GM23338 (cell line): ENCODE results near the gene NABP1.

Source experiments
- CREB1 ChIP-seq: fragments of 250-450 bp; sonication (Bioruptor Pico); IDR thresholded peaks from 2 replicates; pipeline ENCODE4 v1.5.0; 2020; ENCODE audit warnings: low read depth, mild to moderate bottlenecking, moderate library complexity
- CTCF ChIP-seq, 2 experiments: fragments of 200-600 bp in 1 of 2; sonication (generic) in 1 of 2; conservative IDR thresholded peaks; 2 replicates each; pipeline versions ENCODE4 v1.5.1 to v1.6.1; 2016 to 2017; ENCODE audit warnings: antibody characterized with exemption in 2 of 2, low read depth in 2 of 2, mild to moderate bottlenecking in 2 of 2, moderate library complexity in 1 of 2
- ETS1 ChIP-seq: IDR thresholded peaks from 2 replicates; pipeline ENCODE4 v1.6.1; 2016; ENCODE audit warnings: antibody characterized with exemption
- EZH2 ChIP-seq: fragments of 200-600 bp; sonication (generic); IDR thresholded peaks from one replicate; pipeline ENCODE4 v1.8.0; 2017; ENCODE audit warnings: antibody characterized with exemption, mild to moderate bottlenecking, low read depth; ENCODE audit not compliant: unreplicated experiment
- EZH2phosphoT487 ChIP-seq: fragments of 200-600 bp; sonication (generic); IDR thresholded peaks from one replicate; pipeline ENCODE4 v1.8.1; 2018; ENCODE audit warnings: antibody characterized with exemption; ENCODE audit not compliant: unreplicated experiment
- JUNB ChIP-seq: IDR thresholded peaks from one replicate; pipeline ENCODE4 v1.6.1; 2016; ENCODE audit warnings: antibody characterized with exemption; ENCODE audit not compliant: unreplicated experiment
- NANOG ChIP-seq: IDR thresholded peaks from 2 replicates; pipeline ENCODE4 v1.6.1; 2016; ENCODE audit warnings: antibody characterized with exemption, borderline replicate concordance
- POLR2AphosphoS5 ChIP-seq: IDR thresholded peaks from 2 replicates; pipeline ENCODE4 v1.6.1; 2016; ENCODE audit warnings: antibody characterized with exemption, low read depth
- STAT1 ChIP-seq: IDR thresholded peaks from one replicate; pipeline ENCODE4 v1.6.1; 2016; ENCODE audit warnings: antibody characterized with exemption; ENCODE audit not compliant: unreplicated experiment
- ZNF331 ChIP-seq: fragments of 250-450 bp; sonication (Bioruptor Pico); IDR thresholded peaks from 2 replicates; pipeline ENCODE4 v1.5.0; 2020; ENCODE audit warnings: low read depth, mild to moderate bottlenecking, moderate library complexity
- TF ChIP-seq, protein P1 (sequence below): IDR thresholded peaks from one replicate; pipeline ENCODE4 v1.6.1; 2018; ENCODE audit warnings: antibody characterized with exemption; ENCODE audit not compliant: unreplicated experiment

- TF ChIP-seq ETS1 = no peak
- no peak for TF ChIP-seq EZH2
- peak; percentile 83 to 85 for TF ChIP-seq CTCF (conservative IDR thresholded peaks at IDR 0.05; ENCODE audit: low read depth in 2 of 2)
- no peak for TF ChIP-seq JUNB
- no peak for TF ChIP-seq EZH2phosphoT487
- TF ChIP-seq POLR2AphosphoS5 = no peak
- no peak for TF ChIP-seq STAT1
- no peak for TF ChIP-seq ZNF331 (CRISPR knock-in tag)
- TF ChIP-seq CREB1 (CRISPR knock-in tag) = no peak
- TF ChIP-seq, protein P1, sequence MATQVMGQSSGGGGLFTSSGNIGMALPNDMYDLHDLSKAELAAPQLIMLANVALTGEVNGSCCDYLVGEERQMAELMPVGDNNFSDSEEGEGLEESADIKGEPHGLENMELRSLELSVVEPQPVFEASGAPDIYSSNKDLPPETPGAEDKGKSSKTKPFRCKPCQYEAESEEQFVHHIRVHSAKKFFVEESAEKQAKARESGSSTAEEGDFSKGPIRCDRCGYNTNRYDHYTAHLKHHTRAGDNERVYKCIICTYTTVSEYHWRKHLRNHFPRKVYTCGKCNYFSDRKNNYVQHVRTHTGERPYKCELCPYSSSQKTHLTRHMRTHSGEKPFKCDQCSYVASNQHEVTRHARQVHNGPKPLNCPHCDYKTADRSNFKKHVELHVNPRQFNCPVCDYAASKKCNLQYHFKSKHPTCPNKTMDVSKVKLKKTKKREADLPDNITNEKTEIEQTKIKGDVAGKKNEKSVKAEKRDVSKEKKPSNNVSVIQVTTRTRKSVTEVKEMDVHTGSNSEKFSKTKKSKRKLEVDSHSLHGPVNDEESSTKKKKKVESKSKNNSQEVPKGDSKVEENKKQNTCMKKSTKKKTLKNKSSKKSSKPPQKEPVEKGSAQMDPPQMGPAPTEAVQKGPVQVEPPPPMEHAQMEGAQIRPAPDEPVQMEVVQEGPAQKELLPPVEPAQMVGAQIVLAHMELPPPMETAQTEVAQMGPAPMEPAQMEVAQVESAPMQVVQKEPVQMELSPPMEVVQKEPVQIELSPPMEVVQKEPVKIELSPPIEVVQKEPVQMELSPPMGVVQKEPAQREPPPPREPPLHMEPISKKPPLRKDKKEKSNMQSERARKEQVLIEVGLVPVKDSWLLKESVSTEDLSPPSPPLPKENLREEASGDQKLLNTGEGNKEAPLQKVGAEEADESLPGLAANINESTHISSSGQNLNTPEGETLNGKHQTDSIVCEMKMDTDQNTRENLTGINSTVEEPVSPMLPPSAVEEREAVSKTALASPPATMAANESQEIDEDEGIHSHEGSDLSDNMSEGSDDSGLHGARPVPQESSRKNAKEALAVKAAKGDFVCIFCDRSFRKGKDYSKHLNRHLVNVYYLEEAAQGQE = no peak
- no peak for TF ChIP-seq NANOG
Observed at GRCh38 chr2:191691016-191691735, 13.2 kb downstream of the NABP1 start.
